DND-41 (cell line): ENCODE data around the gene NPM1.
"Not testable (repeated sequence)": the region's sequence is repeated elsewhere in the genome, so short reads cannot be mapped to it uniquely, and the experiment has no call there.

Source experiments
- ATAC-seq: fragments of 200-7000 bp; cut with Tn5 transposase; 3 replicates; pipeline ENCODE4 v1.9.1; 2021; ENCODE audit warnings: low read depth; ENCODE audit not compliant: insufficient read depth
- DNase-seq: peaks from one replicate; pipeline ENCODE4 v3.0.0-alpha.2; 2020
- H2AFZ ChIP-seq: 2 replicates; pipeline ENCODE4 v1.6.0; 2012; ENCODE audit warnings: low read depth, low read length
- H3K27ac ChIP-seq: 2 replicates; pipeline ENCODE4 v1.5.1; 2012; ENCODE audit warnings: low read length, inconsistent platforms
- H3K27me3 ChIP-seq: fragments of 200-600 bp; sonication (generic); 2 replicates; pipeline ENCODE4 v1.6.0; 2012; ENCODE audit warnings: low read length, mild to moderate bottlenecking, inconsistent platforms; ENCODE audit not compliant: insufficient read depth, poor library complexity
- H3K36me3 ChIP-seq: 2 replicates; pipeline ENCODE4 v1.5.1; 2012; ENCODE audit warnings: low read length, inconsistent platforms; ENCODE audit not compliant: insufficient read depth
- H3K4me1 ChIP-seq: 2 replicates; pipeline ENCODE4 v1.5.1; 2012; ENCODE audit warnings: mild to moderate bottlenecking, low read length; ENCODE audit not compliant: insufficient read depth
- H3K4me2 ChIP-seq: 2 replicates; pipeline ENCODE4 v1.6.0; 2012; ENCODE audit warnings: mild to moderate bottlenecking, moderate library complexity, low read length, inconsistent platforms; ENCODE audit not compliant: insufficient read depth
- H3K4me3 ChIP-seq, 2 experiments: fragments of 200-600 bp in 1 of 2; shearing (Covaris generic) in 1 of 2; 2 replicates each; pipeline ENCODE4 v1.5.1; 2012 to 2016; ENCODE audit warnings: inconsistent platforms in 2 of 2, low read length in 2 of 2, mild to moderate bottlenecking in 2 of 2, low read depth in 1 of 2, moderate library complexity in 1 of 2
- H3K79me2 ChIP-seq: 2 replicates; pipeline ENCODE4 v1.6.0; 2012; ENCODE audit warnings: low read length, inconsistent platforms; ENCODE audit not compliant: insufficient read depth
- H3K9ac ChIP-seq: 2 replicates; pipeline ENCODE4 v1.6.0; 2012; ENCODE audit warnings: low read depth, mild to moderate bottlenecking, inconsistent platforms, low read length, moderate library complexity
- H3K9me3 ChIP-seq: 2 replicates; pipeline ENCODE4 v1.5.1; 2012; ENCODE audit warnings: low read length, moderate library complexity, mild to moderate bottlenecking, inconsistent platforms; ENCODE audit not compliant: insufficient read depth, severe bottlenecking
- H4K20me1 ChIP-seq: 2 replicates; pipeline ENCODE4 v1.6.0; 2012; ENCODE audit warnings: low read length; ENCODE audit not compliant: insufficient read depth
- CTCF ChIP-seq: IDR thresholded peaks from 2 replicates; pipeline ENCODE4 v1.5.1; 2012; ENCODE audit warnings: borderline replicate concordance, low read length, moderate library complexity, mild to moderate bottlenecking; ENCODE audit not compliant: poor library complexity, severe bottlenecking; ENCODE audit errors: extremely low read depth
- EZH2 ChIP-seq: IDR thresholded peaks from 3 replicates; pipeline ENCODE4 v1.6.1; 2012; ENCODE audit warnings: borderline replicate concordance, low read depth, mild to moderate bottlenecking, moderate library complexity, low read length, inconsistent platforms; ENCODE audit not compliant: severe bottlenecking

Gene NPM1

DNA sequence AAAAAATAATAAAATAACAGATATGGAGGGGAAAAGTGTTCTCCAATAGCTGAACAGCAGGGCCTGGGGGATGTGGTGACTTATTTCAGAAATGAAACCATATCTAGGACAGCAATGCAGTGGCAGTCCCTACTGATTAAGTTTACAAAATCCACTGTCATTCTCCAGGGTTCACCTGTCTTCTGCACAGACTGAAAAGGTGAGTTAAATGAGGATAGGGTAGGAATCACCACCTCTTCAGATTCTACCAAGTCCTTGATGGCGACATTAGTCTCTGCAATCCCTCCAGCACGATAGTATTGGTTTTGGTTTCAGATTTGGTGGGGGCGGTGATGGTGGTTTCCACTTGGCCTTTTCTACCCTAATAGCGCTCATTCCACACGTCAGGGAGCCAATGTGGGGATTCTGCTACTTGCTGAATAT, 32.3 kb upstream of the NPM1 start:
- no peak for TF ChIP-seq CTCF
- TF ChIP-seq EZH2, result no peak
- Histone ChIP-seq H3K4me3 (no peak overlapping the region), H3K36me3 (no peaks in the 10 kb centered on the region), H4K20me1 (no peaks in the 10 kb centered on the region), H3K9me3 (no peaks in the 10 kb centered on the region), H3K9ac (no peak overlapping the region), H3K79me2 (no peaks in the 10 kb centered on the region), H3K4me2 (no peak overlapping the region), H3K27me3 (no peaks in the 10 kb centered on the region), H3K4me1 (no peaks in the 10 kb centered on the region), H2AFZ (no peak overlapping the region), H3K27ac (no peak overlapping the region)
- ATAC-seq (no peak), DNase-seq (no peak)

- H3K4me1 ChIP-seq, result no peaks in the 10 kb centered on the region
- TF ChIP-seq EZH2 (no peak), CTCF (no peak)
- H3K9ac ChIP-seq, result no peak overlapping the region
- H3K27ac ChIP-seq, result no peak overlapping the region
- DNase-seq (no peak), ATAC-seq (no peak)
- no peaks in the 10 kb centered on the region for H3K27me3 ChIP-seq
- no peak overlapping the region for H3K4me3 ChIP-seq
- no peaks in the 10 kb centered on the region for H3K79me2 ChIP-seq
- no peak overlapping the region for H2AFZ ChIP-seq
- no peaks in the 10 kb centered on the region for H3K36me3 ChIP-seq
- H3K4me2 ChIP-seq, result no peak overlapping the region
- no peaks in the 10 kb centered on the region for H3K9me3 ChIP-seq
- H4K20me1 ChIP-seq, result no peaks in the 10 kb centered on the region
These were observed 29.8 kb upstream of the NPM1 start for GRCh38 chr5:171357843-171358242.

DNA sequence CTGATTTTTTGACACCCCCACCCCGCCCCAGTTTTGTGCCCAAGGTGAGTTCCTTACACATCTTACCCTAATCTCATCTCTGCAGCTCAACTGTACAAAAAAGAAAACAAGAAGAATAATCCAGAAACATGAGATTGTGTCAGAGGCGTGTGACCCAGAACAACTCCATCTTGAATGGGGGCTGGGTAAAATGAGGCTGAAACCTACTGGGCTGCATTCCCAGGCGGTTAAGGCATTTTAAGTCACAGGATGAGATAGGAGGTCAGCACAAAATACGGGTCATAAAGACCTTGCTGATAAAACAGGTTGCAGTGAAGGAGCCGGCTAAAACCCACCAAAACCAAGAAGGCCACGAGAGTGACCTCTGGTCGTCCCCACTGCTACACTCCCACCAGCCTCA, 26.5 kb upstream of the NPM1 start:
- not testable (repeated sequence) for H3K27me3 ChIP-seq, DNase-seq, H3K36me3 ChIP-seq, H3K4me3 ChIP-seq, H3K9me3 ChIP-seq, H2AFZ ChIP-seq, H3K4me2 ChIP-seq, H3K4me1 ChIP-seq, ATAC-seq, H3K79me2 ChIP-seq, H4K20me1 ChIP-seq, H3K9ac ChIP-seq, H3K27ac ChIP-seq

GRCh38 chr5:171363249-171363648, 24.4 kb upstream of the NPM1 start:
- not testable (repeated sequence) for H3K4me3 ChIP-seq, H3K9me3 ChIP-seq, H3K9ac ChIP-seq, H3K79me2 ChIP-seq, DNase-seq, H3K4me2 ChIP-seq, H2AFZ ChIP-seq, H3K27me3 ChIP-seq, H3K27ac ChIP-seq, H4K20me1 ChIP-seq, H3K4me1 ChIP-seq, H3K36me3 ChIP-seq, ATAC-seq
